Heart right ventricle (tissue), 16 donors: ENCODE measurements around the gene RASL10B. TPM values are rescaled to one million over a fixed set of nuclear protein-coding genes. Genes with fewer than 3 reads are reported as not detected.

ENCODE experiments used
- ATAC-seq, 8 donors: fragments of 200-7000 bp; cut with Tn5 transposase; one replicate each; pipeline ENCODE4 v1.9.1; 2020; ENCODE audit warnings: mild to moderate bottlenecking in 8 of 8, moderate library complexity in 8 of 8, moderate number of reproducible peaks in 1 of 8
- DNase-seq, 2 donors: peaks; one replicate each; pipeline ENCODE4 v3.0.0-alpha.2; 2020
- H3K27ac ChIP-seq, 10 donors: fragments of 200-600 bp; sonication (generic) in 2 of 10; one replicate each; pipeline versions ENCODE4 v1.5.0 to v1.8.0; 2020 to 2022; ENCODE audit warnings: mild to moderate bottlenecking in 3 of 10
- H3K27me3 ChIP-seq, 7 donors: fragments of 200-600 bp; one replicate each; pipeline ENCODE4 v1.8.0; 2021 to 2022; ENCODE audit warnings: mild to moderate bottlenecking in 2 of 7
- H3K36me3 ChIP-seq, 9 donors: fragments of 200-600 bp; sonication (generic) in 1 of 9; one replicate each; pipeline versions ENCODE4 v1.5.0 to v1.8.0; 2020 to 2022; ENCODE audit warnings: mild to moderate bottlenecking in 2 of 9
- H3K4me1 ChIP-seq, 9 donors: fragments of 200-600 bp; sonication (generic) in 1 of 9; one replicate each; pipeline versions ENCODE4 v1.5.0 to v1.8.0; 2020 to 2022; ENCODE audit warnings: mild to moderate bottlenecking in 4 of 9
- H3K4me3 ChIP-seq, 10 donors: fragments of 200-600 bp; sonication (generic) in 2 of 10; one replicate each; pipeline versions ENCODE4 v1.5.0 to v1.8.0; 2020 to 2022; ENCODE audit warnings: mild to moderate bottlenecking in 7 of 10, moderate library complexity in 2 of 10
- H3K9me3 ChIP-seq, 11 donors: fragments of 200-600 bp in 10 of 11; sonication (generic) in 2 of 11; one replicate each; pipeline versions ENCODE4 v1.5.0 to v1.8.0; 2013 to 2022; ENCODE audit warnings: mild to moderate bottlenecking in 2 of 11, control low read depth in 1 of 11, moderate library complexity in 1 of 11
- WGBS, 2 donors: extraction: QIAGEN DNeasy Blood & Tissue Kit; methylation state at CpG; one replicate each; pipeline ENCODE4 v1.1.7; 2013; ENCODE audit warnings: inconsistent platforms in 1 of 2; 5-methylcytosine and 5-hydroxymethylcytosine counted together
- intact Hi-C, 10 donors: fragments of 100-400 bp; cut with DNase I; formaldehyde crosslinking; loops; one replicate each; pipeline versions ENCODE4 v1.11.1 to v1.14.2; 2022
- polyA plus RNA-seq, 2 donors: library from polyadenylated mRNA; stranded (reverse); fragments of 200-250 nt; gene quantifications; one replicate each; pipeline ENCODE4 v1.2.3, GENCODE V29; 2013
- total RNA-seq, 10 donors: library from RNA; stranded (reverse); fragmentation: NEBNext Ultra II Directional in 3 of 10; extraction: Animal tissue kit (Norgen Biotek cat#: 25700) in 3 of 10; gene quantifications; one replicate each; pipeline versions ENCODE4 v1.2.1 to v1.2.4, GENCODE V29; 2021 to 2023
- TF ChIP-seq, protein P1 (sequence below), 9 donors: fragments of 200-600 bp; sonication (generic) in 2 of 9; IDR thresholded peaks; one replicate each; pipeline versions ENCODE4 v1.5.0 to v1.8.0; 2021 to 2022; ENCODE audit warnings: antibody characterized with exemption in 9 of 9, mild to moderate bottlenecking in 5 of 9, moderate library complexity in 1 of 9
- donor health status: Arrhythmogenic right ventricular cardiomyopathy.
- donor health status: ischemic (EF 13 %, LVEDD 7.1; RV severe dilation, severe dysfunction).
- donor health status: healthy with polysubstance abuse.
- donor health status: DM: no; HTN: yes; CAD: no.
- donor health status: DM: no; HTN: no; CAD: no.
- donor health status: ischemic (EF 25% LVEDD 6.9; RV normal size, moderate dysfunction).
- donor health status: ischemic (EF 25% LVEDD 5.7; RV mildly dilated, moderate dysfunction).
- donor health status: healthy.
- donor health status: DM: yes; HTN: yes; CAD: no.
- donor health status: Ischemic cardiomyopathy.
- donor health status: ischemic (EF 35%, LVEDD 5.7; RV mildly dilated, moderate dysfunction).
- donor health status: nonischemic (EF 11% LVEDD 7.7; RV severe dilation, severe dysfunction).
- donor health status: DM: yes; HTN: yes; CAD: no.
- donor health status: PGD.
- donor health status: ischemic (EF 29% LVEDD 5.4; RV normal size, mild dysfunction).
- donor health status: nonischemic (EF 23%, LVEDD 6.1; RV moderate dilation, normal function).

The RASL10B gene
- total and polyA plus RNA-seq, 12 donors = 3.9 to 26.2 (median 10.9) TPM

DNA sequence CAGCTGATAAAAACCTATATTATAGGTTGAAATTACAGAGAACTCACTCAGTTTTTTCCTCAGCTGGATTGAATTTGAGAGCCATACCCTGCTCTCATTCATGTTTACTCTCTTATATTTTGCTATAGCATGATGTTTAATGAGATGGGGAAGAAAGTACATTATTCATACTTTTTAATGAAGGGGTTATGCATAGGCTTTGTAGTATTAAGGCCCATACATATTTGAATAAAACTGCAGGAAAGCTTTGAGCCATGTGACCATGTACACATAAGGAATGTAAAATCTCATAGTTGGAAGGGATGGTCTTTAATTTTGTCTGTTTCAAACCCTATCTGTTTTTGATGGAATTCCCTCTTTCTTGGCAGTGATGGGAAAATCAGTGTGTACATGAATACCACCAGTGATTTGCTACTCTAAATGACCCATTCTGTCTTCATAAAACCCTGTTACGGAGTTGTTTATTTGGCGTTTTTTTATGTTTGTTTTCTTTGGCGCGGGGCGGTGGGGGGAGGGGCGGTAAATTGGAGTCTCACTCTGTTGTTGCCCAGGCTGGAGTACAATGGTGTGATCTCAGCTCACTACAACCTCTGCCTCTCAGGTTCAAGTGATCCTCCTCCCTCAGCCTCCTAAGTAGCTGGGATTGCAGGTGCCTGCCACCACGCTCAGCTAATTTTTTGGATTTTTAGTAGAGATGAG is 38.8 kb upstream of the RASL10B start:
- H3K4me1 ChIP-seq = peaks cover 0 to 22% (median 4%) of the 10 kb centered on the region in 9 donors
- TF ChIP-seq, protein P1, sequence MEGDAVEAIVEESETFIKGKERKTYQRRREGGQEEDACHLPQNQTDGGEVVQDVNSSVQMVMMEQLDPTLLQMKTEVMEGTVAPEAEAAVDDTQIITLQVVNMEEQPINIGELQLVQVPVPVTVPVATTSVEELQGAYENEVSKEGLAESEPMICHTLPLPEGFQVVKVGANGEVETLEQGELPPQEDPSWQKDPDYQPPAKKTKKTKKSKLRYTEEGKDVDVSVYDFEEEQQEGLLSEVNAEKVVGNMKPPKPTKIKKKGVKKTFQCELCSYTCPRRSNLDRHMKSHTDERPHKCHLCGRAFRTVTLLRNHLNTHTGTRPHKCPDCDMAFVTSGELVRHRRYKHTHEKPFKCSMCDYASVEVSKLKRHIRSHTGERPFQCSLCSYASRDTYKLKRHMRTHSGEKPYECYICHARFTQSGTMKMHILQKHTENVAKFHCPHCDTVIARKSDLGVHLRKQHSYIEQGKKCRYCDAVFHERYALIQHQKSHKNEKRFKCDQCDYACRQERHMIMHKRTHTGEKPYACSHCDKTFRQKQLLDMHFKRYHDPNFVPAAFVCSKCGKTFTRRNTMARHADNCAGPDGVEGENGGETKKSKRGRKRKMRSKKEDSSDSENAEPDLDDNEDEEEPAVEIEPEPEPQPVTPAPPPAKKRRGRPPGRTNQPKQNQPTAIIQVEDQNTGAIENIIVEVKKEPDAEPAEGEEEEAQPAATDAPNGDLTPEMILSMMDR (IDR thresholded peaks at IDR 0.05) = no peak
- H3K27me3 ChIP-seq = no peaks in the 10 kb centered on the region
- intact Hi-C loops = no loop called here
- WGBS, 2 donors = 84 to 90% methylated on average over 7 of the region's 7 CpGs
- peaks cover 0 to 6% (median 0%) of the 10 kb centered on the region in 11 donors for H3K9me3 ChIP-seq
- H3K27ac ChIP-seq = no peak overlapping the region
- DNase-seq (no peak), ATAC-seq (no peak)
- H3K36me3 ChIP-seq = peaks cover 0 to 95% (median 15%) of the 10 kb centered on the region in 9 donors
- H3K4me3 ChIP-seq = no peak overlapping the region

- Histone ChIP-seq H3K4me3 (no peak overlapping the region), H3K27me3 (no peaks in the 10 kb centered on the region), H3K4me1 (peaks cover 0 to 22% (median 4%) of the 10 kb centered on the region in 9 donors), H3K27ac (no peak overlapping the region), H3K36me3 (peaks cover 0 to 89% (median 11%) of the 10 kb centered on the region in 9 donors), H3K9me3 (peaks cover 0 to 6% (median 0%) of the 10 kb centered on the region in 11 donors)
- WGBS, 2 donors = 92 to 96% methylated on average over 3 of the region's 3 CpGs
- no peak for DNase-seq
- intact Hi-C loops = no loop called here
- no peak for ATAC-seq
- TF ChIP-seq, protein P1 (IDR thresholded peaks at IDR 0.05) = no peak
Observed at GRCh38 chr17:35693662-35694061, 37.8 kb upstream of the RASL10B start.

- Histone ChIP-seq H3K36me3 (peaks cover 0 to 87% (median 10%) of the 10 kb centered on the region in 9 donors), H3K9me3 (peaks cover 0 to 3% (median 0%) of the 10 kb centered on the region in 11 donors), H3K27me3 (no peaks in the 10 kb centered on the region), H3K4me1 (peaks cover 0 to 22% (median 4%) of the 10 kb centered on the region in 9 donors), H3K4me3 (no peak overlapping the region), H3K27ac (peak overlapping the region in 7 of 10 donors; percentile 8 to 72 (median 53))
- no peak for DNase-seq
- TF ChIP-seq, protein P1 (IDR thresholded peaks at IDR 0.05) = no peak
- peak in 4 of 8 donors; percentile 17 to 55 (median 38) for ATAC-seq
- whole genome bisulfite sequencing, 2 donors = 39 to 54% methylated on average over 2 of the region's 2 CpGs
- intact Hi-C loops = no loop called here
Observed at GRCh38 chr17:35694906-35695305, 36.5 kb upstream of the RASL10B start.

- peaks cover 0 to 22% (median 4%) of the 10 kb centered on the region in 9 donors for H3K4me1 ChIP-seq
- H3K4me3 ChIP-seq = no peak overlapping the region
- no peak for DNase-seq
- H3K9me3 ChIP-seq = no peaks in the 10 kb centered on the region
- peak; percentile 17 to 85 (median 67) for ATAC-seq
- 23 to 43% methylated on average over 2 of the region's 2 CpGs for WGBS, 2 donors
- H3K36me3 ChIP-seq = peaks cover 0 to 87% (median 6%) of the 10 kb centered on the region in 9 donors
- H3K27ac ChIP-seq = peak overlapping the region in 7 of 10 donors; percentile 3 to 72 (median 53)
- intact Hi-C loops = no loop called here
- H3K27me3 ChIP-seq = no peaks in the 10 kb centered on the region
- TF ChIP-seq, protein P1 (IDR thresholded peaks at IDR 0.05) = no peak
Observed at GRCh38 chr17:35695613-35696012, 35.8 kb upstream of the RASL10B start.
